ENCODE measurements around the gene JUN. TPM values are rescaled to one million over a fixed set of nuclear protein-coding genes. Genes with fewer than 3 reads are reported as not detected.
A peak's percentile ranks its signal among the peaks of the same experiment; 100 is the strongest.

Gene JUN
- total and polyA plus RNA-seq, 2 of the 13 experiments (the other 11 are each of a cell fraction or from before 2014, with no cell fraction given) = 18.2 to 22.3 TPM

GRCh38 chr1:58815069-58815685 lies 31.3 kb upstream of the JUN start (continued):
- peak; percentile 61; the same call in 1 of the 2 replicates for TF ChIP-seq ZBTB33 (CRISPR knock-in tag; IDR thresholded peaks at IDR 0.05)
- TF ChIP-seq, protein P1, sequence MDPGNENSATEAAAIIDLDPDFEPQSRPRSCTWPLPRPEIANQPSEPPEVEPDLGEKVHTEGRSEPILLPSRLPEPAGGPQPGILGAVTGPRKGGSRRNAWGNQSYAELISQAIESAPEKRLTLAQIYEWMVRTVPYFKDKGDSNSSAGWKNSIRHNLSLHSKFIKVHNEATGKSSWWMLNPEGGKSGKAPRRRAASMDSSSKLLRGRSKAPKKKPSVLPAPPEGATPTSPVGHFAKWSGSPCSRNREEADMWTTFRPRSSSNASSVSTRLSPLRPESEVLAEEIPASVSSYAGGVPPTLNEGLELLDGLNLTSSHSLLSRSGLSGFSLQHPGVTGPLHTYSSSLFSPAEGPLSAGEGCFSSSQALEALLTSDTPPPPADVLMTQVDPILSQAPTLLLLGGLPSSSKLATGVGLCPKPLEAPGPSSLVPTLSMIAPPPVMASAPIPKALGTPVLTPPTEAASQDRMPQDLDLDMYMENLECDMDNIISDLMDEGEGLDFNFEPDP (CRISPR knock-in tag; conservative IDR thresholded peaks at IDR 0.05) = no peak
- no peak for TF ChIP-seq NPAS2 (CRISPR knock-in tag; IDR thresholded peaks at IDR 0.05; ENCODE audit: borderline replicate concordance)
- TF ChIP-seq RBFOX2 (IDR thresholded peaks at IDR 0.05; ENCODE audit: low read depth, low read length) = peak; percentile 68
- no peak for TF ChIP-seq TGIF2 (CRISPR knock-in tag; IDR thresholded peaks at IDR 0.05)
- TF ChIP-seq HOMEZ (CRISPR knock-in tag; IDR thresholded peaks at IDR 0.05; ENCODE audit: low read depth) = 0 out of 2 replicates have a peak, but pooled peaks have one; percentile 17
- TF ChIP-seq MAF1 (CRISPR knock-in tag; IDR thresholded peaks at IDR 0.05; ENCODE audit: borderline replicate concordance) = no peak
- no peak for TF ChIP-seq KLF6 (CRISPR knock-in tag; IDR thresholded peaks at IDR 0.05)
- TF ChIP-seq, protein P2, sequence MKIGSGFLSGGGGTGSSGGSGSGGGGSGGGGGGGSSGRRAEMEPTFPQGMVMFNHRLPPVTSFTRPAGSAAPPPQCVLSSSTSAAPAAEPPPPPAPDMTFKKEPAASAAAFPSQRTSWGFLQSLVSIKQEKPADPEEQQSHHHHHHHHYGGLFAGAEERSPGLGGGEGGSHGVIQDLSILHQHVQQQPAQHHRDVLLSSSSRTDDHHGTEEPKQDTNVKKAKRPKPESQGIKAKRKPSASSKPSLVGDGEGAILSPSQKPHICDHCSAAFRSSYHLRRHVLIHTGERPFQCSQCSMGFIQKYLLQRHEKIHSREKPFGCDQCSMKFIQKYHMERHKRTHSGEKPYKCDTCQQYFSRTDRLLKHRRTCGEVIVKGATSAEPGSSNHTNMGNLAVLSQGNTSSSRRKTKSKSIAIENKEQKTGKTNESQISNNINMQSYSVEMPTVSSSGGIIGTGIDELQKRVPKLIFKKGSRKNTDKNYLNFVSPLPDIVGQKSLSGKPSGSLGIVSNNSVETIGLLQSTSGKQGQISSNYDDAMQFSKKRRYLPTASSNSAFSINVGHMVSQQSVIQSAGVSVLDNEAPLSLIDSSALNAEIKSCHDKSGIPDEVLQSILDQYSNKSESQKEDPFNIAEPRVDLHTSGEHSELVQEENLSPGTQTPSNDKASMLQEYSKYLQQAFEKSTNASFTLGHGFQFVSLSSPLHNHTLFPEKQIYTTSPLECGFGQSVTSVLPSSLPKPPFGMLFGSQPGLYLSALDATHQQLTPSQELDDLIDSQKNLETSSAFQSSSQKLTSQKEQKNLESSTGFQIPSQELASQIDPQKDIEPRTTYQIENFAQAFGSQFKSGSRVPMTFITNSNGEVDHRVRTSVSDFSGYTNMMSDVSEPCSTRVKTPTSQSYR (CRISPR knock-in tag; IDR thresholded peaks at IDR 0.05; ENCODE audit: borderline replicate concordance) = peak; percentile 19; the same call in 1 of the 2 replicates
- TF ChIP-seq PAF1 (CRISPR knock-in tag; IDR thresholded peaks at IDR 0.05) = no peak
- TF ChIP-seq, protein P3, sequence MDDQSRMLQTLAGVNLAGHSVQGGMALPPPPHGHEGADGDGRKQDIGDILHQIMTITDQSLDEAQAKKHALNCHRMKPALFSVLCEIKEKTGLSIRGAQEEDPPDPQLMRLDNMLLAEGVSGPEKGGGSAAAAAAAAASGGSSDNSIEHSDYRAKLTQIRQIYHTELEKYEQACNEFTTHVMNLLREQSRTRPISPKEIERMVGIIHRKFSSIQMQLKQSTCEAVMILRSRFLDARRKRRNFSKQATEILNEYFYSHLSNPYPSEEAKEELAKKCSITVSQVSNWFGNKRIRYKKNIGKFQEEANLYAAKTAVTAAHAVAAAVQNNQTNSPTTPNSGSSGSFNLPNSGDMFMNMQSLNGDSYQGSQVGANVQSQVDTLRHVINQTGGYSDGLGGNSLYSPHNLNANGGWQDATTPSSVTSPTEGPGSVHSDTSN (CRISPR knock-in tag; IDR thresholded peaks at IDR 0.05; ENCODE audit: borderline replicate concordance) = no peak
- TF ChIP-seq NFYB (CRISPR knock-in tag; IDR thresholded peaks at IDR 0.05) = no peak
- peak; percentile 60; the same call in 1 of the 2 replicates for TF ChIP-seq ZNF770 (CRISPR knock-in tag; IDR thresholded peaks at IDR 0.05)
- no peak for TF ChIP-seq GPN1 (CRISPR knock-in tag; IDR thresholded peaks at IDR 0.05; ENCODE audit: borderline replicate concordance)
- TF ChIP-seq U2AF1 (optimal IDR thresholded peaks at IDR 0.05; ENCODE audit: low read depth, low read length) = peak; percentile 6
- peak; percentile 21; the same call in 1 of the 2 replicates for TF ChIP-seq TFAP4 (IDR thresholded peaks at IDR 0.05; ENCODE audit: borderline replicate concordance, low read depth)
- TF ChIP-seq XRCC5 (optimal IDR thresholded peaks at IDR 0.05; ENCODE audit: low read length) = peak; percentile 16

Data from HepG2 (cell line).